Midbrain (tissue), 1 donor: ENCODE data around the gene KRT8.
"Not testable (repeated sequence)": the region's sequence is repeated elsewhere in the genome, so short reads cannot be mapped to it uniquely, and the experiment has no call there.

Source experiments
- DNase-seq: peaks from one replicate; lab custom pipeline; 2025; lab: John Stamatoyannopoulos, UW

The KRT8 gene

GRCh38 chr12:52904509-52905300 is at the start of gene KRT8:
TSS of gene KRT8 (minus strand) at chr12:52905076. CDS start at chr12:52904981, 95 bp downstream.
- not testable (repeated sequence) for DNase-seq

- no peak for DNase-seq
Observed at GRCh38 chr12:52953181-52953841, 48.4 kb upstream of the KRT8 start.

- DNase-seq, result no peak
Observed at GRCh38 chr12:52952076-52952801, 47.4 kb upstream of the KRT8 start.

GRCh38 chr12:52951640-52952039 is 46.8 kb upstream of the KRT8 start:
- no peak for DNase-seq

- DNase-seq, result no peak
Observed at GRCh38 chr12:52951126-52951525, 46.2 kb upstream of the KRT8 start.

- no peak for DNase-seq
Observed at GRCh38 chr12:52950553-52950952, 45.7 kb upstream of the KRT8 start.

- no peak for DNase-seq
Observed at GRCh38 chr12:52949413-52950331, 44.8 kb upstream of the KRT8 start.

- DNase-seq, result no peak
Observed at GRCh38 chr12:52947738-52948423, 43.0 kb upstream of the KRT8 start.

- no peak for DNase-seq
Observed at GRCh38 chr12:52946797-52947547, 42.1 kb upstream of the KRT8 start.

GRCh38 chr12:52946334-52946733 is 41.5 kb upstream of the KRT8 start:
- no peak for DNase-seq

- DNase-seq, result no peak
Observed at GRCh38 chr12:52945389-52946232, 40.7 kb upstream of the KRT8 start.

GRCh38 chr12:52944683-52945388 is 40.0 kb upstream of the KRT8 start:
- no peak for DNase-seq

GRCh38 chr12:52942901-52943181 is 38.0 kb upstream of the KRT8 start:
- no peak for DNase-seq

- DNase-seq, result no peak
Observed at GRCh38 chr12:52942066-52942900, 37.4 kb upstream of the KRT8 start.

- no peak for DNase-seq
Observed at GRCh38 chr12:52929538-52929937, 24.7 kb upstream of the KRT8 start.

GRCh38 chr12:52927964-52928363 is 23.1 kb upstream of the KRT8 start:
- DNase-seq, result no peak

GRCh38 chr12:52926596-52927234 is 21.8 kb upstream of the KRT8 start:
- DNase-seq, result no peak
